HepG2 (cell line): Measurements from ENCODE around the gene EPS8L1. TPM values are rescaled to one million over a fixed set of nuclear protein-coding genes. Genes with fewer than 3 reads are reported as not detected.

Source experiments
- ATAC-seq: fragments of 200-7000 bp; cut with Tn5 transposase; 3 replicates; pipeline ENCODE4 v1.9.1; 2020; ENCODE audit warnings: mild to moderate bottlenecking, moderate library complexity
- BruUV-seq: library from RNA; stranded (reverse); fragments of 400-500 nt; replicated peaks from 2 replicates; lab custom pipeline; 2021; lab: Mats Ljungman, UMichigan
- CTCF ChIA-PET: fragments of 300-600 bp; formaldehyde crosslinking; extraction: SDS; loops from one replicate; lab custom pipeline; 2021; ENCODE audit warnings: low total read pairs, inconsistent platforms, low intra/inter-chr PET ratio; lab: Yijun Ruan, JAX
- POLR2A ChIA-PET: fragments of 350-600 bp; sonication (Branson Sonifier 250); formaldehyde crosslinking; loops from one replicate; lab custom pipeline; 2020; ENCODE audit warnings: antibody characterized with exemption, inconsistent platforms; lab: Yijun Ruan, JAX
- DNase-seq: peaks from one replicate; pipeline ENCODE4 v3.0.0-alpha.2; 2015; ENCODE audit warnings: low spot score
- FAIRE-seq: peaks from 3 replicates; lab custom pipeline; 2011; peaks lifted over from hg19 to GRCh38; lab: Jason Lieb, UNC
- H2AFZ ChIP-seq: one replicate; pipeline ENCODE4 v1.6.1; 2011; ENCODE audit warnings: low read length, inconsistent platforms
- H3K27ac ChIP-seq: fragments of 300-600 bp; 3 replicates; pipeline ENCODE4 v1.8.0; 2011; ENCODE audit warnings: mixed run types, mild to moderate bottlenecking, mixed read lengths, low read length, inconsistent platforms; ENCODE audit not compliant: insufficient read depth; ENCODE audit errors: extremely low read length
- H3K27me3 ChIP-seq, 2 experiments: fragments of 200-600 bp in 1 of 2; 2 replicates in 1 of 2; 3 replicates in 1 of 2; pipeline versions ENCODE4 v1.6.0 to v1.8.0; 2011; ENCODE audit warnings: low read length in 2 of 2, mild to moderate bottlenecking in 2 of 2, moderate library complexity in 2 of 2, inconsistent platforms in 1 of 2; ENCODE audit not compliant: insufficient read depth in 2 of 2, control insufficient read depth in 1 of 2
- H3K36me3 ChIP-seq, 2 experiments: fragments of 200-600 bp in 1 of 2; replicated peaks in 1 of 2; 2 replicates in 1 of 2; 3 replicates in 1 of 2; pipeline versions ENCODE4 v1.5.1 to v1.8.0; 2011; ENCODE audit warnings: low read length in 2 of 2, inconsistent platforms in 1 of 2; ENCODE audit not compliant: insufficient read depth in 2 of 2, control insufficient read depth in 1 of 2
- H3K4me1 ChIP-seq: 2 replicates; pipeline ENCODE4 v1.5.1; 2012; ENCODE audit warnings: low read length, inconsistent platforms; ENCODE audit not compliant: insufficient read depth
- H3K4me2 ChIP-seq: 2 replicates; pipeline ENCODE4 v1.6.0; 2011; ENCODE audit warnings: low read depth, low read length, inconsistent platforms
- H3K4me3 ChIP-seq, 3 experiments: fragments of 200-600 bp in 1 of 3; sonication (generic), shearing (Covaris generic) in 1 of 3; replicated peaks in 1 of 3; 2 replicates each; pipeline ENCODE4 v1.5.1; 2011 to 2016; ENCODE audit warnings: low read length in 3 of 3, inconsistent platforms in 2 of 3, low read depth in 2 of 3, mild to moderate bottlenecking in 2 of 3, control low read depth in 1 of 3, mixed read lengths in 1 of 3; ENCODE audit not compliant: insufficient read depth in 1 of 3
- H3K79me2 ChIP-seq: one replicate; pipeline ENCODE4 v1.6.1; 2011; ENCODE audit warnings: low read length, inconsistent platforms; ENCODE audit not compliant: insufficient read depth
- H3K9ac ChIP-seq: 2 replicates; pipeline ENCODE4 v1.6.0; 2011; ENCODE audit warnings: mild to moderate bottlenecking, low read depth, low read length, inconsistent platforms; ENCODE audit not compliant: insufficient read depth
- H3K9me3 ChIP-seq: 2 replicates; pipeline ENCODE4 v1.5.1; 2012; ENCODE audit warnings: mild to moderate bottlenecking, low read length
- H4K20me1 ChIP-seq: 2 replicates; pipeline ENCODE4 v1.6.0; 2011; ENCODE audit warnings: inconsistent platforms, mild to moderate bottlenecking, low read length, moderate library complexity; ENCODE audit not compliant: insufficient read depth
- CAMTA2 ChIP-seq: sonication (generic); formaldehyde crosslinking; IDR thresholded peaks from 2 replicates; pipeline ENCODE4 v1.4.0; 2020; ENCODE audit warnings: mild to moderate bottlenecking, missing genetic modification reagents, borderline replicate concordance
- CENPX ChIP-seq: sonication (generic); formaldehyde crosslinking; IDR thresholded peaks from 2 replicates; pipeline ENCODE4 v1.9.0; 2021; ENCODE audit warnings: mild to moderate bottlenecking, missing genetic modification reagents, moderate library complexity
- ESRRA ChIP-seq: sonication (generic); formaldehyde crosslinking; IDR thresholded peaks from 2 replicates; pipeline ENCODE4 v1.5.1; 2020; ENCODE audit warnings: mild to moderate bottlenecking, low read depth, missing genetic modification reagents
- RFX1 ChIP-seq: fragments of 450-650 bp; IDR thresholded peaks from 2 replicates; pipeline ENCODE4 v1.6.1; 2017
- SPEN ChIP-seq: sonication (generic); formaldehyde crosslinking; IDR thresholded peaks from 2 replicates; pipeline ENCODE4 v1.5.1; 2020; ENCODE audit warnings: low read depth, mild to moderate bottlenecking, missing genetic modification reagents
- SSRP1 ChIP-seq: IDR thresholded peaks from 2 replicates; pipeline ENCODE4 v1.6.1; 2016; ENCODE audit warnings: control low read depth
- U2AF2 ChIP-seq: fragments of 200-400 bp; formaldehyde crosslinking; IDR thresholded peaks from 2 replicates; pipeline ENCODE4 v1.6.1; 2017; ENCODE audit warnings: low read depth, mild to moderate bottlenecking, low read length
- ZNF230 ChIP-seq: sonication (generic); formaldehyde crosslinking; IDR thresholded peaks from 2 replicates; pipeline ENCODE4 v1.4.0; 2020; ENCODE audit warnings: mild to moderate bottlenecking, missing genetic modification reagents
- ZNF234 ChIP-seq: sonication (generic); formaldehyde crosslinking; conservative IDR thresholded peaks from 2 replicates; pipeline ENCODE4 v1.5.1; 2020; ENCODE audit warnings: mild to moderate bottlenecking, missing genetic modification reagents
- ZNF335 ChIP-seq: sonication (generic); formaldehyde crosslinking; IDR thresholded peaks from 2 replicates; pipeline ENCODE4 v1.4.0; 2020; ENCODE audit warnings: missing genetic modification reagents
- WGBS: methylation state at CpG from one replicate; pipeline ENCODE4 v1.1.6; 2017; ENCODE audit warnings: low lambda C conversion rate; 5-methylcytosine and 5-hydroxymethylcytosine counted together
- in situ Hi-C: cut with HindIII; loops from 2 replicates; pipeline ENCODE4 v1.10.0; 2017; ENCODE audit warnings: low pct_unique_long_range_greater_than_20kb; ENCODE audit not compliant: extremely low pct_ligation_motif_present
- intact Hi-C: fragments of 100-400 bp; cut with micrococcal nuclease; formaldehyde crosslinking; loops from one replicate; pipeline ENCODE4 v1.10.0; 2022; ENCODE audit not compliant: unreplicated experiment
- polyA plus RNA-seq, 8 experiments: library from polyadenylated mRNA; depleted of rRNA in 3 of 8; stranded (reverse) in 7 of 8; unstranded in 1 of 8; fragments of >200 nt; fragmentation: Illumina TruSeq in 4 of 8; extraction: Trizol in 4 of 8; gene quantifications; 2 replicates each; pipeline versions ENCODE4 v1.2.1 to v1.2.3, GENCODE V29; 2011 to 2016; ENCODE audit warnings: low read depth in 4 of 8, missing spikeins in 1 of 8, mixed read lengths in 1 of 8; ENCODE audit not compliant: insufficient read depth in 1 of 8
- total RNA-seq, 5 experiments: library from RNA; depleted of rRNA; stranded (reverse); fragments of >200 nt; fragmentation: Illumina TruSeq; extraction: Trizol; gene quantifications; 2 replicates each; pipeline ENCODE4 v1.2.3, GENCODE V29; 2016; ENCODE audit warnings: low read depth in 1 of 5
- TF ChIP-seq, protein P1 (sequence below): IDR thresholded peaks from 2 replicates; pipeline ENCODE4 v1.6.1; 2012; ENCODE audit warnings: low read length, improper control_type of control experiment
- TF ChIP-seq, protein P2 (sequence below): sonication (generic); formaldehyde crosslinking; IDR thresholded peaks from 2 replicates; pipeline ENCODE4 v1.8.0; 2023; ENCODE audit warnings: mild to moderate bottlenecking, missing genetic modification reagents
- TF ChIP-seq, protein P3 (sequence below): sonication (generic); formaldehyde crosslinking; IDR thresholded peaks from 2 replicates; pipeline ENCODE4 v1.4.0; 2020; ENCODE audit warnings: mild to moderate bottlenecking, missing genetic modification reagents

Gene EPS8L1
- total and polyA plus RNA-seq, 2 of the 13 experiments (the other 11 are each of a cell fraction or from before 2014, with no cell fraction given): 3.0 to 6.3 TPM

DNA sequence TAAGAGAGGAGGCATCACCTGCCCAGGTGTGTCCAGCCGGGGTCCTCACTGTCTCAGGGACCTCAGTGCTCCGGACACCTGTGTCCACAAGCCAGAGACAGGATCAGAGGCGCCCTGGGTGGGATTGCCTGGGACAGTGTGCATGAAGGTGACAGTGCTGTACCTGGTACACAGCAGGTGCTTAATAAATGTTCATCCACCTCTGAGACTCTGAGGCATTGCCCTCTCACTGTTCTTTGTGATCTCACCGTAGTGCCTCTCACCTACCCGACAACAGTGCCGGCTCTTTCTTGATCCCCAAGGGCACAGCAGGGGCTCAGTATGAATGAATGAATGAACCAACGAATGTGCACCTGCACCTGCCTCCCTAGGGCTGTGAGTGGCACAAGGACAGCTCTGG lies 21.9 kb upstream of the EPS8L1 start:
- H3K9me3 ChIP-seq: no peaks in the 10 kb centered on the region
- no peak overlapping the region for H3K4me2 ChIP-seq
- peaks cover 15 to 47% of the 10 kb centered on the region in 2 experiments; a peak in 4 of 5 replicates for H3K36me3 ChIP-seq
- in situ Hi-C loops: no loop called here
- POLR2A ChIA-PET: no interaction called here
- no peak overlapping the region for H3K27ac ChIP-seq
- no TSS peak for BruUV-seq
- TF ChIP-seq U2AF2 (no peak), ESRRA (CRISPR knock-in tag) (no peak), CENPX (CRISPR knock-in tag) (no peak), ZNF335 (CRISPR knock-in tag) (no peak), CAMTA2 (CRISPR knock-in tag) (no peak), ZNF230 (no peak), SPEN (CRISPR knock-in tag) (no peak), RFX1 (no peak), ZNF234 (CRISPR knock-in tag) (no peak), SSRP1 (CRISPR knock-in tag) (no peak)
- TF ChIP-seq, protein P1, sequence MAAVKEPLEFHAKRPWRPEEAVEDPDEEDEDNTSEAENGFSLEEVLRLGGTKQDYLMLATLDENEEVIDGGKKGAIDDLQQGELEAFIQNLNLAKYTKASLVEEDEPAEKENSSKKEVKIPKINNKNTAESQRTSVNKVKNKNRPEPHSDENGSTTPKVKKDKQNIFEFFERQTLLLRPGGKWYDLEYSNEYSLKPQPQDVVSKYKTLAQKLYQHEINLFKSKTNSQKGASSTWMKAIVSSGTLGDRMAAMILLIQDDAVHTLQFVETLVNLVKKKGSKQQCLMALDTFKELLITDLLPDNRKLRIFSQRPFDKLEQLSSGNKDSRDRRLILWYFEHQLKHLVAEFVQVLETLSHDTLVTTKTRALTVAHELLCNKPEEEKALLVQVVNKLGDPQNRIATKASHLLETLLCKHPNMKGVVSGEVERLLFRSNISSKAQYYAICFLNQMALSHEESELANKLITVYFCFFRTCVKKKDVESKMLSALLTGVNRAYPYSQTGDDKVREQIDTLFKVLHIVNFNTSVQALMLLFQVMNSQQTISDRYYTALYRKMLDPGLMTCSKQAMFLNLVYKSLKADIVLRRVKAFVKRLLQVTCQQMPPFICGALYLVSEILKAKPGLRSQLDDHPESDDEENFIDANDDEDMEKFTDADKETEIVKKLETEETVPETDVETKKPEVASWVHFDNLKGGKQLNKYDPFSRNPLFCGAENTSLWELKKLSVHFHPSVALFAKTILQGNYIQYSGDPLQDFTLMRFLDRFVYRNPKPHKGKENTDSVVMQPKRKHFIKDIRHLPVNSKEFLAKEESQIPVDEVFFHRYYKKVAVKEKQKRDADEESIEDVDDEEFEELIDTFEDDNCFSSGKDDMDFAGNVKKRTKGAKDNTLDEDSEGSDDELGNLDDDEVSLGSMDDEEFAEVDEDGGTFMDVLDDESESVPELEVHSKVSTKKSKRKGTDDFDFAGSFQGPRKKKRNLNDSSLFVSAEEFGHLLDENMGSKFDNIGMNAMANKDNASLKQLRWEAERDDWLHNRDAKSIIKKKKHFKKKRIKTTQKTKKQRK: no peak
- TF ChIP-seq, protein P2, sequence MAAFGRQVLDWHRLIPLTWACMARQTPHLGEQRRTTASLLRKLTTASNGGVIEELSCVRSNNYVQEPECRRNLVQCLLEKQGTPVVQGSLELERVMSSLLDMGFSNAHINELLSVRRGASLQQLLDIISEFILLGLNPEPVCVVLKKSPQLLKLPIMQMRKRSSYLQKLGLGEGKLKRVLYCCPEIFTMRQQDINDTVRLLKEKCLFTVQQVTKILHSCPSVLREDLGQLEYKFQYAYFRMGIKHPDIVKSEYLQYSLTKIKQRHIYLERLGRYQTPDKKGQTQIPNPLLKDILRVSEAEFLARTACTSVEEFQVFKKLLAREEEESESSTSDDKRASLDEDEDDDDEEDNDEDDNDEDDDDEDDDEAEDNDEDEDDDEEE: no peak
- TF ChIP-seq, protein P3, sequence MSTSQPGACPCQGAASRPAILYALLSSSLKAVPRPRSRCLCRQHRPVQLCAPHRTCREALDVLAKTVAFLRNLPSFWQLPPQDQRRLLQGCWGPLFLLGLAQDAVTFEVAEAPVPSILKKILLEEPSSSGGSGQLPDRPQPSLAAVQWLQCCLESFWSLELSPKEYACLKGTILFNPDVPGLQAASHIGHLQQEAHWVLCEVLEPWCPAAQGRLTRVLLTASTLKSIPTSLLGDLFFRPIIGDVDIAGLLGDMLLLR: no peak
- H3K27me3 ChIP-seq: no peaks in the 10 kb centered on the region
- H3K4me3 ChIP-seq: no peak overlapping the region
- no peak overlapping the region for H3K9ac ChIP-seq
- no peaks in the 10 kb centered on the region for H3K79me2 ChIP-seq
- no peaks in the 10 kb centered on the region for H3K4me1 ChIP-seq
- ATAC-seq (no peak), FAIRE-seq (no peak), DNase-seq (no peak)
- CTCF ChIA-PET: no interaction called here
- 93% methylated on average over 7 of the region's 7 CpGs for WGBS
- intact Hi-C loops: no loop called here
- no peaks in the 10 kb centered on the region for H4K20me1 ChIP-seq
- H2AFZ ChIP-seq: no peak overlapping the region
